ENCODE measurements around the gene PPP1R26.

GRCh38 chr9:135506327-135507103, 26.9 kb downstream of the PPP1R26 start:
- TF ChIP-seq EZH2phosphoT487 (IDR thresholded peaks at IDR 0.05; ENCODE audit: borderline replicate concordance) (no peak), CTCF (IDR thresholded peaks at IDR 0.05 in 2 of 3, conservative IDR thresholded peaks at IDR 0.05 in 1 of 3; ENCODE audit: borderline replicate concordance in 1 of 3, insufficient read depth in 1 of 3, low read depth in 2 of 3, low read length in 2 of 3) (no peak), CEBPB (IDR thresholded peaks at IDR 0.05; ENCODE audit: low read depth) (no peak), REST (IDR thresholded peaks at IDR 0.05; ENCODE audit: low read depth) (no peak), ZBTB33 (IDR thresholded peaks at IDR 0.05; ENCODE audit: extremely low read depth, insufficient replicate concordance, low read length) (no peak)

Measured in HCT116 (cell line).